Smooth muscle cell (in vitro differentiated cells): ENCODE results near the gene PRKAR1B. TPM values are rescaled to one million over a fixed set of nuclear protein-coding genes. Genes with fewer than 3 reads are reported as not detected.

Experiments used
- DNase-seq: peaks from one replicate; lab custom pipeline; 2025; ENCODE audit not compliant: unreplicated experiment; lab: John Stamatoyannopoulos, UW
- H2AFZ ChIP-seq: fragments of 200-600 bp; sonication (generic); 2 replicates; pipeline ENCODE4 v1.6.0; 2016; ENCODE audit warnings: antibody characterized with exemption, low read depth, mild to moderate bottlenecking
- H3F3A ChIP-seq: fragments of 200-600 bp; sonication (generic); 2 replicates; pipeline ENCODE4 v1.6.0; 2017; ENCODE audit warnings: antibody characterized with exemption, low read depth
- H3K27ac ChIP-seq: fragments of 200-600 bp; sonication (generic); 2 replicates; pipeline ENCODE4 v1.5.1; 2016; ENCODE audit warnings: low read depth, mild to moderate bottlenecking
- H3K27me3 ChIP-seq: fragments of 200-600 bp; sonication (generic); 2 replicates; pipeline ENCODE4 v1.6.1; 2016; ENCODE audit warnings: low read depth, mild to moderate bottlenecking
- H3K36me3 ChIP-seq: fragments of 200-600 bp; sonication (generic); 2 replicates; pipeline ENCODE4 v1.5.1; 2016; ENCODE audit warnings: low read depth
- H3K4me1 ChIP-seq: fragments of 200-600 bp; sonication (generic); 2 replicates; pipeline ENCODE4 v1.5.1; 2016; ENCODE audit warnings: low read depth
- H3K4me2 ChIP-seq: fragments of 200-600 bp; sonication (generic); 2 replicates; pipeline ENCODE4 v1.6.0; 2016; ENCODE audit warnings: mild to moderate bottlenecking
- H3K4me3 ChIP-seq: fragments of 200-600 bp; sonication (generic); 2 replicates; pipeline ENCODE4 v1.5.1; 2016; ENCODE audit warnings: mild to moderate bottlenecking
- H3K79me2 ChIP-seq: fragments of 200-600 bp; sonication (generic); 2 replicates; pipeline ENCODE4 v1.6.0; 2016; ENCODE audit warnings: low read depth, mild to moderate bottlenecking
- H3K9ac ChIP-seq: fragments of 200-600 bp; sonication (generic); 2 replicates; pipeline ENCODE4 v1.6.0; 2016; ENCODE audit warnings: low read depth
- H3K9me3 ChIP-seq: fragments of 200-600 bp; sonication (generic); replicated peaks from 2 replicates; pipeline ENCODE4 v1.5.1; 2016; ENCODE audit warnings: low read depth
- H4K20me1 ChIP-seq: fragments of 200-600 bp; sonication (generic); 2 replicates; pipeline ENCODE4 v1.6.0; 2016; ENCODE audit warnings: low read depth
- WGBS: methylation state at CpG from one replicate; pipeline ENCODE4 v1.1.7; 2016; ENCODE audit warnings: low lambda C conversion rate; 5-methylcytosine and 5-hydroxymethylcytosine counted together
- polyA plus RNA-seq: library from polyadenylated mRNA; unstranded; fragments of >200 nt; fragmentation: Nextera tagmentation; extraction: Ambion mirVana; gene quantifications from 2 replicates; pipeline ENCODE4 v1.2.1, GENCODE V29; 2016
- total RNA-seq: library from RNA; depleted of rRNA; stranded (reverse); fragments of >200 nt; gene quantifications from 2 replicates; pipeline ENCODE4 v1.2.3, GENCODE V29; 2014
- TF ChIP-seq, protein P1 (sequence below): fragments of 200-600 bp; sonication (generic); IDR thresholded peaks from 2 replicates; pipeline ENCODE4 v1.5.1; 2017; ENCODE audit warnings: borderline replicate concordance, mild to moderate bottlenecking, antibody characterized with exemption; ENCODE audit not compliant: insufficient read depth, poor library complexity, severe bottlenecking

The PRKAR1B gene
- total and polyA plus RNA-seq, 2 experiments from 2014 or later, result 5.3 to 10.1 TPM

GRCh38 chr7:696812-697551, 30.1 kb downstream of the PRKAR1B start:
- Histone ChIP-seq H3K79me2 (no peaks in the 10 kb centered on the region), H3K9me3 (no peaks in the 10 kb centered on the region), H3K27me3 (no peaks in the 10 kb centered on the region), H3K27ac (no peak overlapping the region), H3K9ac (no peak overlapping the region), H3K4me3 (no peak overlapping the region), H3K4me2 (no peak overlapping the region), H3K36me3 (no peaks in the 10 kb centered on the region), H4K20me1 (no peaks in the 10 kb centered on the region), H2AFZ (no peak overlapping the region), H3F3A (no peaks in the 10 kb centered on the region), H3K4me1 (no peaks in the 10 kb centered on the region)
- DNase-seq, result no peak
- TF ChIP-seq, protein P1, sequence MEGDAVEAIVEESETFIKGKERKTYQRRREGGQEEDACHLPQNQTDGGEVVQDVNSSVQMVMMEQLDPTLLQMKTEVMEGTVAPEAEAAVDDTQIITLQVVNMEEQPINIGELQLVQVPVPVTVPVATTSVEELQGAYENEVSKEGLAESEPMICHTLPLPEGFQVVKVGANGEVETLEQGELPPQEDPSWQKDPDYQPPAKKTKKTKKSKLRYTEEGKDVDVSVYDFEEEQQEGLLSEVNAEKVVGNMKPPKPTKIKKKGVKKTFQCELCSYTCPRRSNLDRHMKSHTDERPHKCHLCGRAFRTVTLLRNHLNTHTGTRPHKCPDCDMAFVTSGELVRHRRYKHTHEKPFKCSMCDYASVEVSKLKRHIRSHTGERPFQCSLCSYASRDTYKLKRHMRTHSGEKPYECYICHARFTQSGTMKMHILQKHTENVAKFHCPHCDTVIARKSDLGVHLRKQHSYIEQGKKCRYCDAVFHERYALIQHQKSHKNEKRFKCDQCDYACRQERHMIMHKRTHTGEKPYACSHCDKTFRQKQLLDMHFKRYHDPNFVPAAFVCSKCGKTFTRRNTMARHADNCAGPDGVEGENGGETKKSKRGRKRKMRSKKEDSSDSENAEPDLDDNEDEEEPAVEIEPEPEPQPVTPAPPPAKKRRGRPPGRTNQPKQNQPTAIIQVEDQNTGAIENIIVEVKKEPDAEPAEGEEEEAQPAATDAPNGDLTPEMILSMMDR, result no peak
- 73% methylated on average over 29 of the region's 29 CpGs for WGBS

- TF ChIP-seq, protein P1, result no peak
- no peaks in the 10 kb centered on the region for H4K20me1 ChIP-seq
- WGBS, result 97% methylated on average over 9 of the region's 9 CpGs
Observed at GRCh38 chr7:696426-696811, 30.7 kb downstream of the PRKAR1B start.

GRCh38 chr7:693280-693679, 33.8 kb downstream of the PRKAR1B start:
- DNase-seq, result no peak
- H3K9ac ChIP-seq, result no peak overlapping the region
- no peaks in the 10 kb centered on the region for H3K9me3 ChIP-seq
- H3K4me2 ChIP-seq, result no peak overlapping the region
- no peaks in the 10 kb centered on the region for H3K4me1 ChIP-seq
- no peak overlapping the region for H2AFZ ChIP-seq
- no peaks in the 10 kb centered on the region for H3K79me2 ChIP-seq
- no peaks in the 10 kb centered on the region for H4K20me1 ChIP-seq
- no peak overlapping the region for H3K4me3 ChIP-seq
- H3K27ac ChIP-seq, result no peak overlapping the region
- H3K27me3 ChIP-seq, result no peaks in the 10 kb centered on the region
- H3F3A ChIP-seq, result no peaks in the 10 kb centered on the region
- H3K36me3 ChIP-seq, result no peaks in the 10 kb centered on the region
- 93% methylated on average over 19 of the region's 22 CpGs for WGBS
- TF ChIP-seq, protein P1, result no peak

More at GRCh38 chr7:696426-696811, 30.7 kb downstream of the PRKAR1B start:
- H3K36me3 ChIP-seq, result no peaks in the 10 kb centered on the region
- no peak overlapping the region for H3K27ac ChIP-seq
- H3K4me1 ChIP-seq, result no peaks in the 10 kb centered on the region
- no peaks in the 10 kb centered on the region for H3F3A ChIP-seq
- H3K4me2 ChIP-seq, result no peak overlapping the region
- no peak for DNase-seq
- H3K79me2 ChIP-seq, result no peaks in the 10 kb centered on the region
- H3K27me3 ChIP-seq, result no peaks in the 10 kb centered on the region
- no peak overlapping the region for H3K4me3 ChIP-seq
- H3K9me3 ChIP-seq, result no peaks in the 10 kb centered on the region
- H2AFZ ChIP-seq, result no peak overlapping the region
- H3K9ac ChIP-seq, result no peak overlapping the region
